HG03060 (cell line): ENCODE results near the gene GRAMD2A.
"Not testable (repeated sequence)": the region's sequence is repeated elsewhere in the genome, so short reads cannot be mapped to it uniquely, and the experiment has no call there.

Experiments
- ATAC-seq: cut with Tn5 transposase; IDR thresholded peaks from one replicate; pipeline ENCODE4 v1.9.1; 2021; ENCODE audit warnings: low read depth, moderate number of reproducible peaks; ENCODE audit not compliant: unreplicated experiment

Gene GRAMD2A

DNA sequence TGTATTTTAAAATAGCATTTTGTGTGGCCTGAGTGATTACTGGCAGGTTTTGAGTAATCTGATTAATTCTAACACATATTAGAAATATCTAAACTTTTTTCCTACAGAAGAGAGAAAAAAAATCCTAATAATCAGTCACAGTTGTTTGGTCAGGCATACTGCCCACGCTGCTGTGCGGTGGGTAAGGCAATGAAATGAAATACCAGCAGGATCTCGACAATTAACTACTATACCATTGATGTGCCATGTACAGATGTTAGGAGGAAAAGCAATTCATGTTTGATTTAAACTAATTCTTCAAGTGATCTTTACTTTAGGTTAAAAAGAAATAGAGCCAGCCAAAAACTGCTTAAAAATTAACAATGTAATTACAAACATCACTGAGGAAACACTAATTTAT lies 5.2 kb downstream of the GRAMD2A start:
- no peak for ATAC-seq

DNA sequence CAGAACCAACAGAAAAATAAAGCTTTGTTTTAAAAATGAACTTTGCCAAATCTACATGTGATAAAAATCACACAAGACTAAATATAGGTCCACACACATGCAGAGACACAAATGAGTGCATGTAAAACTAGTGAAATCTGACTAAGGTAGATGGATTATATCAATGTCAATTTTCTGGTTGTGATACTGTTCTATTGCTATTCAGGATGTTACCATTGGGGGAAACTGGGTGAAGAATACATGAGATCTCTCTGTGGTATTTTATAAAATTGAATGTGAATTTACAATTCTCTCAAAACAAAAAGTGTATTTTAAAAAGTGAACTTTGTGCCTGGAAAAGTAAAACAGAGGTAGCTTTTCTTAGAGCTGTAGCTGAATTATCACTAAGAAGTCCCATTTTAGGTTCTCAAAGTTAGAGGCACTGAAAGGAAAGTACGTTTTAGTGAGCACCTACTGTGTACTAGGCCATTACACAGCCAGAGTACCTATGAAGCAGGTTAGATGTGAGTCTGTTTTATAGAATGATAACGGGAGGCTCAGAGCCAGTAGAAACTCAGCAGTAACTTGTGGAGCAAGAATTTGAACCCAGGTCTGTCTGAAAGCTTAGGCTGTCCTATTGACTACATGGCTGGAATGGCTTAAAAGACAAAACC lies 8.2 kb downstream of the GRAMD2A start:
- no peak for ATAC-seq

- ATAC-seq, result no peak
Observed at GRCh38 chr15:72184165-72184811, 13.3 kb downstream of the GRAMD2A start.

- ATAC-seq, result no peak
Observed at GRCh38 chr15:72183781-72184164, 13.8 kb downstream of the GRAMD2A start.

- ATAC-seq, result no peak
Observed at GRCh38 chr15:72182673-72183072, 14.9 kb downstream of the GRAMD2A start.

- no peak for ATAC-seq
Observed at GRCh38 chr15:72182244-72182643, 15.3 kb downstream of the GRAMD2A start.

- ATAC-seq, result no peak
Observed at GRCh38 chr15:72180761-72181324, 16.7 kb downstream of the GRAMD2A start.

DNA sequence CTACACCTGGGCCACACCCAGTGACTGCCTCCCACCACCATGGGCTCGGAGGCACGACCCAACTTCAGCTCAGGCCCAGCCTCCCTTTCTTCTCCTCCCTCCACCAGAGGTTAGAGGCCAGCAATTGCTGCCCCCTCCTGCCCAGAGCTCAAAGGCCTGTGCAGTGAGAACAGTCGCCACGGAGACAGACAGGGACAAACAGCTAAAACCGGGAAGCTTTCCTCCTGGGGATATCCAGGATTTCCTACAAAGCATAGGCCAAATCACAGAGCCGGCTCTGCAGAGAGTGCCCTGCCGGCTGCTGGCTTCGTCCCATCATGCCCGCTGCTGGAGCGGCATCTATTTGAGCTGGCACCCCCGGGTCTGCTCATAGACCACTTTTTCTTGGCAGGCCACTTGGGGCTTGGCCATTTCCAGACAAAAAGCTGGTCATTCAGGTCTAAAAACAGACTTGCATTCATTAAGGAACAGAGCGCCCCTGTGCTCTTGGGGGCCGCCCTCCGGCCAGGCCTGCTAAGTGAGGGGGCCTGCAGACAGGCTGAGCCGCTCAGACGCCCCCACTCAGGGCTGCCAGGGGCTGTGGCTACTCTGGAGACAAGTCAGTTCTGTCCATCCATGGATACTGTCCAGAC lies 17.5 kb downstream of the GRAMD2A start:
- ATAC-seq, result no peak

GRCh38 chr15:72178976-72179585 lies 18.5 kb downstream of the GRAMD2A start:
- no peak for ATAC-seq

GRCh38 chr15:72176743-72177142 lies 20.8 kb downstream of the GRAMD2A start:
- no peak for ATAC-seq

DNA sequence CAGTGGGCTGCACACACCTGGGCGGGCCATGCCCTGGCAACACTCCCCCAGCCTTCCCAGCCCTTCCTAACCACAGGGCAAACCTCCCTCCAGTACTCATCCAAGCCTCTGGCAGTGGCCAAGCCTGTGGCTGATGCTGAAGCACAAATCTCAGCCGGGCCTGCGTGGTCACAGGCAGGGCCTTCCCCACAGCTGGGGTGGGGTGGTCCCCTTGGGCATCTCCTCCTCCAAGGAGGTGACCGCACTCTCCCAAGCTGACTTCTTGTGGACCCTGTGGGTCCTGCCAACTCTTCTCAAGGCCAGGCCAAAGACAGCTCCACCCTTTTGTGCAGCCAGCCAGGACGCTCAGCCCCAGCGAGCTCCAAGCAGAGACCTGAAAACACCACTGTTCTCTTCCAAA lies 21.4 kb downstream of the GRAMD2A start:
- ATAC-seq, result no peak

- no peak for ATAC-seq
Observed at GRCh38 chr15:72175186-72176044, 22.2 kb downstream of the GRAMD2A start.

- no peak for ATAC-seq
Observed at GRCh38 chr15:72174551-72175165, 22.9 kb downstream of the GRAMD2A start.

DNA sequence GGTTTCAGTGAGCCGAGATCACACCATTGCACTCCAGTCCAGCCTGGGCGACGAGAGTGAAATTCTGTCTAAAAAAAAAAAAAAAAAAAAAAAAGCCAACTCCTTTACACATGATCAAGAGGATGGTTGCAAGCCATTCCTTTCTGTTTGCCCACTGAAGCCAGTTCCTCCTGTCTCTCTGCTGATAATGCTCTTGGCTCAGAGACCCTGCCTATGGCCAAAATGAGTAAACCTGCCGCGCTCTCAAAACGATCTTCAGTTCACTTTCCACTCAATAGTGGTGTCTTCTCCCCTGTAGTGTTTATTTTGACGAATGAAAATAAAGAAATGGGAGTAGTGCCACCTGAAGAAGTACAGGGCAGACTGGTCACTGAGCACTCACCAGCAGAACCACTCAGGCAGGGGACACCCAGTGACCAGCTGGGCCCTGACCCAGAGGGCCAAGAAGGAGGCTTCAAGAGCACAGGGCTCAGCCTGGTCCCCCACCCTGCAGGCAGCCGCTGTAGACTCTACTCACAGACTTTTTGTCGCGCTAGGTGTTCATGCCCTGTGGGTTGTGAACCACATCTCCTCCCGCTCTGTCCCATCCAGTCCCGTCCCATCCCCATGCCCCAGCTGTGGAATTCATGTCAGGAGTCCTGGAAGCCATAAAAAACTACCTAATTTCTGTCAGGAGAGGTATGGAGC lies 23.6 kb downstream of the GRAMD2A start:
- ATAC-seq, result no peak

DNA sequence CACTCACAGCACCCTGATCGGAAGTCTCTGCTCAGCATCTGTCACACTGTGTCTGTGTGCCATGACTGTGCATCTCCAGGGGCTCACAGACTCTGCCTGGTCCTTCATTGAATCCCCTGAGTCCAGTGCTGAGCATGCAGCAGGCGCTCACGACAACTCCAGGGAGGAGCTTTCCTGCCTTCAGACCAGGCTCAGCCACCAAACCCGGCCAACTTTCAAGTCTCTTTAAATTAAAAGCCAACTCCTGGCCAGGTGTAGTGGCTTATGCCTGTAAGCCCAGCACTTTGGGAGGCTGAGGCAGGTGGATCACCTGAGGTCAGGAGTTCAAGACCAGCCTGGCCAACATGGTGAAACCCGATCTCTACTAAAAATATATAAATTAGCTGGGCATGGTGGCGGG lies 24.2 kb downstream of the GRAMD2A start:
- ATAC-seq, result no peak

DNA sequence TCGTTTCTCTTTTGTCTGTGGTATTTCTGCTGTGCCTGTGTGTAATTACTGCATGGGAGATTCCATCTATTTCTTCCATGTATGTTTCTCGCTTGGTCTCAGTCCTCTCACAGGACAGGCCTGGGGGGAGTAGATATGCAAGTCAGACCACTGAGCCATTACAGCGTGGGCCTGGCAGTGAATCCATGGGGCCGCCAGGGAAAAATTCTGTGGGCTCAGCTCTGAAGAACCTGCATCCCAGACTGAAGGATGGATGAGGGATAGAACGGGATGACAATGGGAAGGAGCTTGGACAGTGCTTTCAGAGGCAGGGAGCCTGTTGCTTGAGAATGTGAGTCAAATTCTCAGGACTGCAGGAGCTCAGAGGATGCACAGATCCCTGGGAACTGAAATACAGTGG lies 24.8 kb downstream of the GRAMD2A start:
- ATAC-seq, result no peak

- ATAC-seq, result not testable (repeated sequence)
Observed at GRCh38 chr15:72171978-72172377, 25.6 kb downstream of the GRAMD2A start.

- ATAC-seq, result no peak
Observed at GRCh38 chr15:72170691-72171090, 26.9 kb downstream of the GRAMD2A start.

DNA sequence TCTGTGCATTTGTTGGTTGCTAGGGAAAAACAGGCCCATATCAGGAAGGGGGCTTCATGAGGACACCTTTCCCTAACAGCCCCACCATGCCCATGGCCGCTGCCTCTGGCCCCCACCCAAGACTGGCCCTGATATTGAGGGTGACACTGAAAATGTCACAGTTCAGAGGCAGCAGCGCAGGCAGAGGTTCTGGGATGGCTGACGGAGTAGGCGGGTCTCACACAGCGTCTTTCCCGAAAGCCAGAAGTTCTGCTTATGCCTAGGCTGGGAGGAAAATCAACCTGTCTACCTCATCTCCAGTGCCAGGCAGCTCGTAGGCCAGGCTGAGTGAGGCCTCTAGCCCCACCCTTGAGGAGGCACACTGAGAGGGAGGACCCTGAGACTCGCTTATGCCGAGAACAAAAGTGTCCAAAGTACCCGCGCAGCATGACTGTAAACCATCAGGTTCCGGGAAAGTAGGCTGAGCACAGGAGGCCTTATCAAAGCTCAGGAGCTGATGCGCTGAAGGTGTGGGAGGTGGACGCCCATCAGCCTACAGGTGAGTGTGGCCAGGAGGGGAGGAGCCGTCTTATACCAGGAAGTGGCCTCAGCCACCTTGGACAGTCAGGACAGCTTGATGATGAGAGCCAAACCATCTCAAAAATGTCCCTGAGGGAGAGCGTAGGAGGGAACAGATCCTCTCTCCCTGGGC lies 27.5 kb downstream of the GRAMD2A start:
- ATAC-seq, result no peak
